NB4 (cell line): ENCODE data around the gene STOX2.
"Not testable (repeated sequence)": the region's sequence is repeated elsewhere in the genome, so short reads cannot be mapped to it uniquely, and the experiment has no call there.

Experiments
- DNase-seq: peaks from one replicate; pipeline ENCODE4 v3.0.0; 2010; ENCODE audit warnings: low read depth
- H3K4me3 ChIP-seq: one replicate; pipeline ENCODE4 v1.5.1; 2011; ENCODE audit warnings: mild to moderate bottlenecking, low read depth, low read length, moderate library complexity
- CTCF ChIP-seq: IDR thresholded peaks from one replicate; pipeline ENCODE4 v1.5.1; 2012; ENCODE audit warnings: low read depth, low read length
- MYC ChIP-seq: IDR thresholded peaks from 2 replicates; pipeline ENCODE4 v1.6.1; 2011; ENCODE audit warnings: low read depth, low read length
- POLR2A ChIP-seq: IDR thresholded peaks from 2 replicates; pipeline ENCODE4 v1.6.1; 2011; ENCODE audit warnings: mild to moderate bottlenecking; ENCODE audit not compliant: insufficient read length; ENCODE audit errors: extremely low read depth
- TF ChIP-seq, protein P1 (sequence below): IDR thresholded peaks from 2 replicates; pipeline ENCODE4 v1.6.1; 2011; ENCODE audit warnings: low read depth, low read length

The STOX2 gene

DNA sequence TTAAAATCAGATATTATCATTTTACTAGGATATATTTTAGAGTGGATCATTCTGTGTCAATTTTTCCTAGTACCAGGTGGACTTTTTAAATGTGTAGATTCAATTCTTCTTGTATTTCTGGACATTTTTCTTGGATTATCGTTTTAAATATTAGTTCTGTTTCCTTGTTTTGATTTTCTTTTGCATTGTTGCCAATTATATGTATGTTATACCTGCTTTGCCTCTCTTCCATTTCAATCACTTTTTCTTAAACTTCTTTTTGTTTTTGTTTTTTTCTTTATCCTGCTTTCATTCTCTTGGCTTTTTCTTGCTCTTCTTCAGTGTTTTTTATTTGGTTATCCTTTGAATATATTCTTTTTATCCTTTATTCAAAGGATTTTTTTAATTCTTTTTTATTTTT lies 141.0 kb downstream of the STOX2 start:
- TF ChIP-seq MYC (no peak), CTCF (no peak), POLR2A (no peak)
- TF ChIP-seq, protein P1, sequence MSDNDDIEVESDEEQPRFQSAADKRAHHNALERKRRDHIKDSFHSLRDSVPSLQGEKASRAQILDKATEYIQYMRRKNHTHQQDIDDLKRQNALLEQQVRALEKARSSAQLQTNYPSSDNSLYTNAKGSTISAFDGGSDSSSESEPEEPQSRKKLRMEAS = no peak
- DNase-seq = no peak
- no peak overlapping the region for H3K4me3 ChIP-seq

DNA sequence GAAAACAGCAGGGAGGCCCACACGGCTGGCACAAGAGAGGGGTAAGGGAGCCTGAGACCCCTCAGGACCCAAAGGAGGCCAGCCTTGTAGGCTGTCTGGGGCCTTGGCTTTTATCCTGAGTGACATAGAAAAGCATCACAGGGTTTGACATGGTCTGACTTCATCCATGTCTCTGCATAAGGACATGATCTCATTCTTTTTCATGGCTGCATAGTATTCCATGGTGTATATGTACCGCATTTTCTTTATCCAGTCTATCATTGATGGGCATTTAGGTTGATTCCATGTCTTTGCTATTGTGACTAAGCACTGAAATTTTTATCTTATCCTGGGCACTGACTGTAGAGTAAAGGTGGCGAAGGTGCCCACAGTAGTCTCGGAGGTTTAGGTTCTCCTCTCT lies 146.2 kb downstream of the STOX2 start:
- not testable (repeated sequence) for DNase-seq, H3K4me3 ChIP-seq

DNA sequence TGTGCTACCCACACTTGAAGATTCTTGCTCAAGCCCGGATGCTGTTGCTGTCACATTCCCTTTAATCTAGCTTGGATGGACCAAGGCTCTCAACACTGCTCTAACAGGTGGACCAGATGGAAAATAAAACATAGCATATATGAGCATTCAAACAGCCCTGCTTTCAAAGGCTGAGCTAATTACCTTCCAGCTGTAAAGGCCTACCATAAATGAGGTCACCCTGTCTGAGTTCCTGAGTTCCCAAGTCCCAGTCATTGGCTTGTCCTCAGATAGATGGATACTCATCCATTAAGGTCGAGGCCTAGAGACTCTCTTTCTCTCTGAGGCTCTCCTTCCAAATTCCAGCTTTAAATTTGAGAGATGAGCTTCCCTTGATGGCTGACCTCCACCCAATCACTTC lies 147.5 kb downstream of the STOX2 start:
- no peak for DNase-seq
- no peak overlapping the region for H3K4me3 ChIP-seq
- TF ChIP-seq MYC (no peak), CTCF (no peak), POLR2A (no peak)
- TF ChIP-seq, protein P1 = no peak

GRCh38 chr4:184053434-184053833 lies 148.3 kb downstream of the STOX2 start:
- TF ChIP-seq CTCF (no peak), MYC (no peak), POLR2A (no peak)
- TF ChIP-seq, protein P1 = no peak
- DNase-seq = no peak
- no peak overlapping the region for H3K4me3 ChIP-seq

- TF ChIP-seq, protein P1 = no peak
- TF ChIP-seq CTCF (no peak), POLR2A (no peak), MYC (no peak)
- no peak overlapping the region for H3K4me3 ChIP-seq
- no peak for DNase-seq
Observed at GRCh38 chr4:184056877-184057276, 151.8 kb downstream of the STOX2 start.

GRCh38 chr4:184058026-184058425 lies 152.9 kb downstream of the STOX2 start:
- no peak overlapping the region for H3K4me3 ChIP-seq
- TF ChIP-seq MYC (no peak), POLR2A (no peak), CTCF (no peak)
- TF ChIP-seq, protein P1 = no peak
- DNase-seq = no peak
